IMR-90 (cell line): Measurements from ENCODE around the gene GPR158. TPM values are rescaled to one million over a fixed set of nuclear protein-coding genes. Genes with fewer than 3 reads are reported as not detected.

Experiments used
- ATAC-seq: fragments of 200-7000 bp; cut with Tn5 transposase; 2 replicates; pipeline ENCODE4 v1.9.1; 2020; ENCODE audit warnings: low read depth, mild to moderate bottlenecking, moderate library complexity
- BruUV-seq: library from RNA; stranded (reverse); fragments of 400-500 nt; replicated peaks from 2 replicates; lab custom pipeline; 2021; lab: Mats Ljungman, UMichigan
- CTCF ChIA-PET: fragments of 300-600 bp; formaldehyde crosslinking; extraction: SDS; loops from one replicate; lab custom pipeline; 2021; ENCODE audit warnings: antibody characterized with exemption; lab: Yijun Ruan, JAX
- POLR2A ChIA-PET: fragments of 300-600 bp; sonication (Branson Sonifier 250); formaldehyde crosslinking; loops from one replicate; lab custom pipeline; 2022; ENCODE audit warnings: antibody characterized with exemption; ENCODE audit not compliant: unreplicated experiment; lab: Charles Lee
- DNase-seq: peaks from one replicate; pipeline ENCODE4 v3.0.0; 2013
- H2AFZ ChIP-seq: replicated peaks from 2 replicates; pipeline ENCODE3; 2013; ENCODE audit warnings: low read length, mild to moderate bottlenecking; ENCODE audit not compliant: poor library complexity
- H2AK5ac ChIP-seq: 2 replicates; pipeline ENCODE4 v1.6.1; 2013; ENCODE audit warnings: low read depth, low read length, inconsistent platforms
- H2AK9ac ChIP-seq: replicated peaks from 2 replicates; pipeline ENCODE3; 2013; ENCODE audit warnings: mild to moderate bottlenecking, low read depth, low read length, moderate library complexity; ENCODE audit not compliant: poor library complexity
- H2BK120ac ChIP-seq: 2 replicates; pipeline ENCODE4 v1.6.1; 2013; ENCODE audit warnings: low read depth, low read length, inconsistent platforms
- H2BK15ac ChIP-seq: 3 replicates; pipeline ENCODE4 v1.6.1; 2013; ENCODE audit warnings: low read depth, low read length, inconsistent platforms
- H2BK20ac ChIP-seq: 2 replicates; pipeline ENCODE4 v1.6.1; 2013; ENCODE audit warnings: low read depth, mild to moderate bottlenecking, inconsistent platforms, low read length, moderate library complexity
- H2BK5ac ChIP-seq: 2 replicates; pipeline ENCODE4 v1.6.1; 2013; ENCODE audit warnings: mild to moderate bottlenecking, low read depth, low read length, inconsistent platforms; ENCODE audit not compliant: poor library complexity, severe bottlenecking
- H3K14ac ChIP-seq: replicated peaks from 2 replicates; pipeline ENCODE4 v1.6.1; 2013; ENCODE audit warnings: low read depth, low read length, inconsistent platforms
- H3K18ac ChIP-seq: 2 replicates; pipeline ENCODE4 v1.6.1; 2013; ENCODE audit warnings: low read depth, low read length, control low read depth
- H3K23ac ChIP-seq: 2 replicates; pipeline ENCODE4 v1.6.1; 2013; ENCODE audit warnings: low read depth, low read length, inconsistent platforms
- H3K27ac ChIP-seq: 2 replicates; pipeline ENCODE4 v1.5.1; 2013; ENCODE audit warnings: mild to moderate bottlenecking, control low read depth, low read length; ENCODE audit not compliant: insufficient read depth
- H3K27me3 ChIP-seq: 2 replicates; pipeline ENCODE4 v1.6.1; 2013; ENCODE audit warnings: low read length; ENCODE audit not compliant: control insufficient read depth, insufficient read depth
- H3K36me3 ChIP-seq: 2 replicates; pipeline ENCODE4 v1.6.1; 2013; ENCODE audit warnings: low read length, mixed read lengths; ENCODE audit not compliant: control insufficient read depth, insufficient read depth
- H3K4ac ChIP-seq: 2 replicates; pipeline ENCODE4 v1.6.1; 2013; ENCODE audit warnings: low read depth, low read length, inconsistent platforms
- H3K4me1 ChIP-seq: 2 replicates; pipeline ENCODE4 v1.6.1; 2013; ENCODE audit warnings: low read length, mixed read lengths; ENCODE audit not compliant: control insufficient read depth, insufficient read depth
- H3K4me2 ChIP-seq: 2 replicates; pipeline ENCODE4 v1.6.1; 2013; ENCODE audit warnings: low read depth, mild to moderate bottlenecking, control low read depth, low read length, moderate library complexity
- H3K4me3 ChIP-seq: 2 replicates; pipeline ENCODE4 v1.5.1; 2013; ENCODE audit warnings: low read depth, mild to moderate bottlenecking, control low read depth, low read length, moderate library complexity; ENCODE audit not compliant: insufficient read depth
- H3K56ac ChIP-seq: 2 replicates; pipeline ENCODE4 v1.6.1; 2013; ENCODE audit warnings: low read length, inconsistent platforms; ENCODE audit not compliant: insufficient read depth; ENCODE audit errors: extremely low read depth
- H3K79me1 ChIP-seq, 2 experiments: 2 replicates each; pipeline ENCODE4 v1.6.1; 2013; ENCODE audit warnings: low read length in 2 of 2, inconsistent platforms in 1 of 2, low read depth in 1 of 2
- H3K9ac ChIP-seq: 2 replicates; pipeline ENCODE4 v1.6.1; 2013; ENCODE audit warnings: low read depth, low read length, control low read depth
- H3K9me1 ChIP-seq: 2 replicates; pipeline ENCODE4 v1.6.1; 2013; ENCODE audit warnings: low read length, inconsistent platforms; ENCODE audit not compliant: insufficient read depth
- H3K9me3 ChIP-seq: 2 replicates; pipeline ENCODE4 v1.6.1; 2013; ENCODE audit warnings: low read length; ENCODE audit not compliant: control insufficient read depth, insufficient read depth
- H4K20me1 ChIP-seq: 2 replicates; pipeline ENCODE4 v1.6.1; 2013; ENCODE audit warnings: low read length, inconsistent platforms; ENCODE audit not compliant: insufficient read depth
- H4K5ac ChIP-seq: 2 replicates; pipeline ENCODE4 v1.6.1; 2013; ENCODE audit warnings: mild to moderate bottlenecking, low read depth, low read length, control low read depth
- H4K8ac ChIP-seq, 2 experiments: 2 replicates each; pipeline ENCODE4 v1.6.1; 2013; ENCODE audit warnings: low read depth in 2 of 2, low read length in 2 of 2, control low read depth in 1 of 2, inconsistent platforms in 1 of 2
- H4K91ac ChIP-seq: 2 replicates; pipeline ENCODE4 v1.6.1; 2013; ENCODE audit warnings: low read depth, low read length, inconsistent platforms; ENCODE audit not compliant: insufficient read depth
- BHLHE40 ChIP-seq: fragments of 150-350 bp; IDR thresholded peaks from 2 replicates; pipeline ENCODE4 v1.6.1; 2016; ENCODE audit warnings: mild to moderate bottlenecking, low read depth, low read length
- CEBPB ChIP-seq: IDR thresholded peaks from 2 replicates; pipeline ENCODE4 v1.6.1; 2012; ENCODE audit warnings: low read depth, low read length, improper control_type of control experiment
- CTCF ChIP-seq: conservative IDR thresholded peaks from 2 replicates; pipeline ENCODE4 v1.5.1; 2012; ENCODE audit warnings: mild to moderate bottlenecking, low read depth, low read length, improper control_type of control experiment
- FOS ChIP-seq: fragments of 150-350 bp; IDR thresholded peaks from 2 replicates; pipeline ENCODE4 v1.6.1; 2016; ENCODE audit warnings: low read depth, low read length
- RCOR1 ChIP-seq: IDR thresholded peaks from 2 replicates; pipeline ENCODE4 v1.6.1; 2012; ENCODE audit warnings: mild to moderate bottlenecking, low read length, improper control_type of control experiment; ENCODE audit not compliant: insufficient replicate concordance
- SMC3 ChIP-seq: fragments of 150-350 bp; IDR thresholded peaks from 2 replicates; pipeline ENCODE4 v1.6.1; 2016; ENCODE audit warnings: low read depth, mild to moderate bottlenecking, antibody characterized with exemption, low read length, moderate library complexity
- USF2 ChIP-seq: fragments of 150-350 bp; IDR thresholded peaks from 2 replicates; pipeline ENCODE4 v1.6.1; 2017; ENCODE audit warnings: mild to moderate bottlenecking, antibody characterized with exemption, low read length, low read depth
- WGBS, 2 experiments: methylation state at CpG; one replicate each; pipeline versions ENCODE4 v1.1.5 to v1.1.7; 2013; ENCODE audit warnings: missing lambda C conversion rate in 2 of 2; ENCODE audit not compliant: insufficient read length in 1 of 2; ENCODE audit errors: extremely low coverage in 2 of 2; 5-methylcytosine and 5-hydroxymethylcytosine counted together
- dilution Hi-C: fragments of 300-500 bp; cut with HindIII; formaldehyde crosslinking; loops from one replicate; pipeline ENCODE4 v1.14.3; 2018; ENCODE audit warnings: low sequenced_read_pairs; ENCODE audit not compliant: unreplicated experiment
- in situ Hi-C: fragments of 300-500 bp; cut with MboI; formaldehyde crosslinking; loops from 3 replicates; pipeline ENCODE4 v1.14.3; 2019; ENCODE audit warnings: low sequenced_read_pairs, inconsistent platforms, mixed read lengths
- intact Hi-C: fragments of 100-400 bp; cut with micrococcal nuclease; formaldehyde crosslinking; loops from 2 replicates; pipeline ENCODE4 v1.10.0; 2022
- polyA plus RNA-seq, 3 experiments: library from polyadenylated mRNA; depleted of rRNA; stranded (reverse); fragments of >200 nt; gene quantifications; 2 replicates each; pipeline ENCODE4 v1.2.3, GENCODE V29; 2012; ENCODE audit warnings: low replicate concordance in 1 of 3
- total RNA-seq: library from RNA; depleted of rRNA; stranded (reverse); fragments of >200 nt; gene quantifications from 2 replicates; pipeline ENCODE4 v1.2.3, GENCODE V29; 2012
- TF ChIP-seq, protein P1 (sequence below): fragments of 150-350 bp; IDR thresholded peaks from 2 replicates; pipeline ENCODE4 v1.6.1; 2016; ENCODE audit warnings: low read depth, mild to moderate bottlenecking, low read length, moderate library complexity, borderline replicate concordance

GPR158 gene
- total and polyA plus RNA-seq, 2 of the 4 experiments (the other 2 are of a cell fraction), result not detected

DNA sequence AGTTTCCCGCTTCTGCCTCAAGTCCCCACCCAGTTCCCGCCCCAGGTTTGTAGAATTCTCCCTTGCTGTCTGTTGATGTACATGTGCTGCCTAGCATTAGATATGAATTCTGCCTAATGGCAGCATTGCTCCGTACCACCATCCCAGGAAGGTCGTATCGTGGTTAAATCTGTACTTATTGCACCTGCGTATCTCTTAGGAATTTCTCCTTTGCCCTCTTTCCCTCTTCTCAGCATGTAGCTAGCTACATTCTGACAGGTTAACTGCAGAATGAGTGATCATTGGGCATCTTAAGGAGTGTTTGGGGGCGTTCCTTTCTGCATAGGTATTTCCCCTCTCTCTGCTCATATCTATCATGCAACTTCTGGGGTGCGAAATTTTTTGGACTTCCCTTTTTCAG, 293.1 kb downstream of the GPR158 start:
- in situ Hi-C loops, result no loop called here
- ATAC-seq, result no peak

More for the DNA sequence above, 293.1 kb downstream of the GPR158 start:
- no peak overlapping the region for H2AK9ac ChIP-seq
- dilution Hi-C loops (no loop called here), intact Hi-C loops (no loop called here)
- no peak overlapping the region for H3K27ac ChIP-seq
- no peaks in the 10 kb centered on the region for H3K4me1 ChIP-seq
- no TSS peak for BruUV-seq
- H3K36me3 ChIP-seq, result no peaks in the 10 kb centered on the region
- no peaks in the 10 kb centered on the region for H4K20me1 ChIP-seq
- H3K4me2 ChIP-seq, result no peak overlapping the region
- H2BK15ac ChIP-seq, result no peak overlapping the region
- H3K23ac ChIP-seq, result no peak overlapping the region
- 80% methylated on average over 1 of the region's 8 CpGs; no CpG with 5 or more reads in 1 of the 2 experiments for WGBS, 2 experiments
- no peak overlapping the region for H2BK120ac ChIP-seq
- no peaks in the 10 kb centered on the region for H3K79me1 ChIP-seq
- no peak for TF ChIP-seq CEBPB
- TF ChIP-seq, protein P1, sequence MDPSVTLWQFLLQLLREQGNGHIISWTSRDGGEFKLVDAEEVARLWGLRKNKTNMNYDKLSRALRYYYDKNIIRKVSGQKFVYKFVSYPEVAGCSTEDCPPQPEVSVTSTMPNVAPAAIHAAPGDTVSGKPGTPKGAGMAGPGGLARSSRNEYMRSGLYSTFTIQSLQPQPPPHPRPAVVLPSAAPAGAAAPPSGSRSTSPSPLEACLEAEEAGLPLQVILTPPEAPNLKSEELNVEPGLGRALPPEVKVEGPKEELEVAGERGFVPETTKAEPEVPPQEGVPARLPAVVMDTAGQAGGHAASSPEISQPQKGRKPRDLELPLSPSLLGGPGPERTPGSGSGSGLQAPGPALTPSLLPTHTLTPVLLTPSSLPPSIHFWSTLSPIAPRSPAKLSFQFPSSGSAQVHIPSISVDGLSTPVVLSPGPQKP, result no peak
- TF ChIP-seq USF2, result no peak
- TF ChIP-seq SMC3, result no peak
- no peak for TF ChIP-seq BHLHE40
- TF ChIP-seq FOS, result no peak
- TF ChIP-seq RCOR1, result no peak
- TF ChIP-seq CTCF, result no peak
- peaks cover 5% of the 10 kb centered on the region for H3K9me3 ChIP-seq
- no peak overlapping the region for H3K18ac ChIP-seq
- H3K9ac ChIP-seq, result no peak overlapping the region
- CTCF ChIA-PET, result interaction anchor here (1.0 kb wide), 1 partner anchor 17 kb away, joined by 3 read pairs; no protein-coding TSS in a partner anchor
- DNase-seq, result no peak
- H4K8ac ChIP-seq, result no peak overlapping the region
- no peak overlapping the region for H2AFZ ChIP-seq
- no peak overlapping the region for H3K4ac ChIP-seq
- no peak overlapping the region for H4K5ac ChIP-seq
- H2BK5ac ChIP-seq, result no peak overlapping the region
- no peaks in the 10 kb centered on the region for H3K9me1 ChIP-seq
- H2AK5ac ChIP-seq, result no peak overlapping the region
- H3K27me3 ChIP-seq, result no peaks in the 10 kb centered on the region
- H3K14ac ChIP-seq, result no peak overlapping the region
- H4K91ac ChIP-seq, result no peak overlapping the region
- POLR2A ChIA-PET, result no interaction called here
- no peak overlapping the region for H2BK20ac ChIP-seq
- H3K56ac ChIP-seq, result no peak overlapping the region
- H3K4me3 ChIP-seq, result no peak overlapping the region
